Endothelial cell (in vitro differentiated cells): ENCODE measurements around the gene RXYLT1. TPM values are rescaled to one million over a fixed set of nuclear protein-coding genes. Genes with fewer than 3 reads are reported as not detected.

Source experiments
- DNase-seq: peaks from one replicate; pipeline ENCODE4 v3.0.0; 2021; ENCODE audit warnings: low spot score
- H3K27ac Mint-ChIP-seq: one replicate; pipeline ENCODE4 v1.8.0; 2021; ENCODE audit warnings: mixed read lengths, inconsistent platforms; ENCODE audit not compliant: unreplicated experiment
- H3K27me3 Mint-ChIP-seq: one replicate; pipeline ENCODE4 v1.8.0; 2021; ENCODE audit warnings: mild to moderate bottlenecking, moderate library complexity, mixed read lengths, inconsistent platforms; ENCODE audit not compliant: unreplicated experiment
- H3K36me3 Mint-ChIP-seq: one replicate; pipeline ENCODE4 v1.8.0; 2021; ENCODE audit warnings: mild to moderate bottlenecking, low read depth, mixed read lengths, inconsistent platforms; ENCODE audit not compliant: unreplicated experiment
- H3K4me1 Mint-ChIP-seq: one replicate; pipeline ENCODE4 v1.8.0; 2021; ENCODE audit warnings: mild to moderate bottlenecking, mixed read lengths, inconsistent platforms; ENCODE audit not compliant: unreplicated experiment
- H3K4me3 Mint-ChIP-seq: one replicate; pipeline ENCODE4 v1.8.0; 2021; ENCODE audit warnings: mild to moderate bottlenecking, mixed read lengths, inconsistent platforms; ENCODE audit not compliant: unreplicated experiment
- H3K9me3 Mint-ChIP-seq: one replicate; pipeline ENCODE4 v1.8.0; 2021; ENCODE audit warnings: mixed read lengths, inconsistent platforms; ENCODE audit not compliant: unreplicated experiment
- total RNA-seq: library from RNA; stranded (reverse); fragmentation: NEBNext Ultra II Directional; extraction: Animal tissue kit (Norgen Biotek cat#: 25700); gene quantifications from one replicate; pipeline ENCODE4 v1.2.1, GENCODE V29; 2021; ENCODE audit not compliant: unreplicated experiment
- TF ChIP-seq, protein P1 (sequence below): fragments of 200-600 bp; sonication (generic); IDR thresholded peaks from one replicate; pipeline ENCODE4 v1.5.0; 2021; ENCODE audit warnings: antibody characterized with exemption; ENCODE audit not compliant: unreplicated experiment

RXYLT1 gene
- total RNA-seq, 1 donor from 2014 or later: 14.2 TPM

DNA sequence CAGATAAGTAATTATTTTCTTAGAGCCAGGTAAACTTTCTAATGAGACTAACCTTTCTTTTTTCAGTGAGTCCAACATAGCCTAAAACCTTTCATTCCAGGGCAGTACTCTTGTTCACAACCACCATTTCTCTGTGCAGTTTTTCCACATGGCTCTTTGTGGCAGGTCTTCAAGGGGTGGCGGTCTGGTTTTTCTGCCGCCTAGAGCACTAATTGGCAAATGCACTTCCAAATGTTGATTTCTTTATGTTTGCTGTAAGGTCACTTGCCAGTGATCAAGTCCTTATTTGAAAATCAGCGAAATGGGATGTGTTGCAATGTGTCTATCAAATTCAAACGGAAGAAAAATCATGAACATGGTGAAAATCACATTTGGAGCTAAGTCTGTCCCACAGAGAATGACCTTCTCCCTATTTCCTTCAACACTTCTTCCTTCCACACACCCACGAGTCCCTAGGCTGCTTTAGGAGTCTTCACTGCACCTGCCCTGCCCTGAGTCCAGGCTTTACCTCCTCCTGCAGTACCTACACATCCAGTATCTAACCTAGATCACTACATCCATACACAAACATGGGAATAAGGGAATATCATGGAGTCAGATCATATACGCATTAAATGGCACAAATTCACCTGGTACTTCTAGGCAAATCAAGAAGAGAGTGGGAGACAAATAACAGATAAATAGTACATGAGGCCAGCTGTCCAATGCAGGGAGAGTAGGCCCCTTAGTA, 66.7 kb downstream of the RXYLT1 start:
- TF ChIP-seq, protein P1, sequence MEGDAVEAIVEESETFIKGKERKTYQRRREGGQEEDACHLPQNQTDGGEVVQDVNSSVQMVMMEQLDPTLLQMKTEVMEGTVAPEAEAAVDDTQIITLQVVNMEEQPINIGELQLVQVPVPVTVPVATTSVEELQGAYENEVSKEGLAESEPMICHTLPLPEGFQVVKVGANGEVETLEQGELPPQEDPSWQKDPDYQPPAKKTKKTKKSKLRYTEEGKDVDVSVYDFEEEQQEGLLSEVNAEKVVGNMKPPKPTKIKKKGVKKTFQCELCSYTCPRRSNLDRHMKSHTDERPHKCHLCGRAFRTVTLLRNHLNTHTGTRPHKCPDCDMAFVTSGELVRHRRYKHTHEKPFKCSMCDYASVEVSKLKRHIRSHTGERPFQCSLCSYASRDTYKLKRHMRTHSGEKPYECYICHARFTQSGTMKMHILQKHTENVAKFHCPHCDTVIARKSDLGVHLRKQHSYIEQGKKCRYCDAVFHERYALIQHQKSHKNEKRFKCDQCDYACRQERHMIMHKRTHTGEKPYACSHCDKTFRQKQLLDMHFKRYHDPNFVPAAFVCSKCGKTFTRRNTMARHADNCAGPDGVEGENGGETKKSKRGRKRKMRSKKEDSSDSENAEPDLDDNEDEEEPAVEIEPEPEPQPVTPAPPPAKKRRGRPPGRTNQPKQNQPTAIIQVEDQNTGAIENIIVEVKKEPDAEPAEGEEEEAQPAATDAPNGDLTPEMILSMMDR: no peak
- no peak for DNase-seq
- no peak overlapping the region for H3K27ac Mint-ChIP-seq

DNA sequence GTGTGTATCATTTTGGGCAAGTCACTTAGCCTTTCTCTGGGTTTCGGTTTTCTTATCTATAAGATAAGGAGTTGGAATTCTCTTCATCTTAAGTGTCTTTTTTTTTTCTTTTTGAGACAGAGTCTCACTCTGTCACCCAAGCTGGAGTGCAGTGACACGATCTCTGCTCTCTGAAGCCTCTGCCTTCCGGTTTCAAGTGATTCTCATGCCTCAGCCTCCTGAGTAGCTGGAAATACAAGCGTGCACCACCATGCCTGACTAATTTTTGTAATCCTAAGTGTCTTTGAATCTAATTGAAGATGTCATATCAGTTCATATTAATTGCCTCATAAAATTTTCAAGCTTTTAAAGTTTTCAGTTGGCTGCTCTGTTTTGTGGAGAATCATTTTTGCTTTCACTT, 68.7 kb downstream of the RXYLT1 start:
- Mint-ChIP-seq H3K27me3 (peaks cover 2% of the 10 kb centered on the region), H3K4me1 (peaks cover 40% of the 10 kb centered on the region), H3K9me3 (no peaks in the 10 kb centered on the region), H3K4me3 (peak overlapping the region; percentile 60), H3K27ac (no peak overlapping the region), H3K36me3 (no peaks in the 10 kb centered on the region)
- DNase-seq: no peak
- TF ChIP-seq, protein P1: no peak

More for the DNA sequence above, 66.7 kb downstream of the RXYLT1 start:
- Mint-ChIP-seq H3K36me3 (peaks cover 3% of the 10 kb centered on the region), H3K4me1 (peaks cover 50% of the 10 kb centered on the region), H3K27me3 (peaks cover 2% of the 10 kb centered on the region), H3K4me3 (peak overlapping the region; percentile 100), H3K9me3 (no peaks in the 10 kb centered on the region)

DNA sequence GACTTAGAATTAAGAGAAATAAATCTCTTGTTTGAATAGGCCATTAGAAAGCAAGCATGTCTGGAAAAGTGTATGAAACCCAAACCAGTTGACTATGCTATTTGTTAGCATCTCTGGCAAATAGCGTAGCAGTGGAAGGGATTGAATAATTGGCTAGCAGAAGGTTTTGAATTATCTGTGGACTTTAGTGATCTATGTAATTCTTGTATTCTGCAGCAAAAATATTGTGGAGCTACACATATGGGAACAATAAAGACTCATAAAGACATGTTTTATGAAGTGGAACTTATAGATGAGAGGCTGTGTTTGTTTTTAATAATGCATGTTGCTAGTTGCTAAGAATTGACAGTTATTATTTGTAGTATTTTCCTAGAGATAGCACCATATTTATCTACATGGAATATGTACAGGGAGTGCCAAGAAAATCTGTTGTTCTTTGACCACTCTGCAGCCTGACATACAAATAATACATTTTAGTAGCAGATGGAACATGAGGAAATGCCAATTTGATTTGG, 69.5 kb downstream of the RXYLT1 start:
- TF ChIP-seq, protein P1: no peak
- H3K27me3 Mint-ChIP-seq: peaks cover 2% of the 10 kb centered on the region
- H3K36me3 Mint-ChIP-seq: no peaks in the 10 kb centered on the region
- peaks cover 40% of the 10 kb centered on the region for H3K4me1 Mint-ChIP-seq
- H3K9me3 Mint-ChIP-seq: no peaks in the 10 kb centered on the region
- no peak overlapping the region for H3K27ac Mint-ChIP-seq
- peak overlapping the region; percentile 47 for H3K4me3 Mint-ChIP-seq
- no peak for DNase-seq

DNA sequence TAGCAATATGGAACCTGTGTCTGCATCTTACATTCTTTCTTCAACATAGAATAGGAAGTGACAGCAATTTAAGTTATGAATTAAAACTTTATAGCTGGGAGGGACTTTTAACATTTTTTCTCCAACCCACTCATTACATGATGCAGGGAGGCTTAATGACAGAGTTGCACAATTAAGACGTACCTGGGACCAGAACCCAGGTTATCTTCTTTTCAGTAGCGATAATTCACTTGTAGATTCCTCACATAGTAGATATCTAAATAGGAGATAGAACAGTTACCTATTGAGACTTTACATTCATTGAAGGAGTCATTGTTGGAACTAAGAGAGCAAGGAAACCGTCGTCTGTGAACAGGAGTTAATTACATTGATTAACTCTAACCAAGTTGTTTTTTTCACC, 69.9 kb downstream of the RXYLT1 start:
- peaks cover 37% of the 10 kb centered on the region for H3K4me1 Mint-ChIP-seq
- peaks cover under 1% of the 10 kb centered on the region for H3K27me3 Mint-ChIP-seq
- TF ChIP-seq, protein P1: no peak
- DNase-seq: no peak
- H3K27ac Mint-ChIP-seq: no peak overlapping the region
- H3K9me3 Mint-ChIP-seq: no peaks in the 10 kb centered on the region
- H3K36me3 Mint-ChIP-seq: no peaks in the 10 kb centered on the region
- peak overlapping the region; percentile 68 for H3K4me3 Mint-ChIP-seq

DNA sequence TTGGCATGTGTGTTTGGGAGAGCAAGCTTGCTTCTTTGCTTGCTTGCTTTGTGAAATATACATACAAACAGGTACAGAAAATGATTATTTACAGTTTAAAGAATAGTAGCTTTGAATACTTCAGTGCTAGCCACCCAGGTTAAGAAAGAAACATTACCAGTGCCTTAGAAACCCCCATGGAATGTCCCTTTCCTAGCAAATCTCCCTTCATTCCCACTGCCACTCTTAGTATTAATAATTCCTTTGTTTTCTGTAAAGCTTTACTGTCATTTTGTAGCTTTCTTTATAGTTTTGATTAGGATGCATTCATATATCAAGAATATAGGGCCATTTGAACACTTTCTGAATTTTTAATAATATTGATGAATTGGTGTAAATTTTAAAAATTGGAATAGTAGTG, 74.3 kb downstream of the RXYLT1 start:
- H3K27me3 Mint-ChIP-seq: no peaks in the 10 kb centered on the region
- no peak overlapping the region for H3K27ac Mint-ChIP-seq
- no peaks in the 10 kb centered on the region for H3K9me3 Mint-ChIP-seq
- TF ChIP-seq, protein P1: no peak
- H3K4me3 Mint-ChIP-seq: no peak overlapping the region
- H3K36me3 Mint-ChIP-seq: no peaks in the 10 kb centered on the region
- DNase-seq: no peak
- H3K4me1 Mint-ChIP-seq: peaks cover 11% of the 10 kb centered on the region
